AG04449 (cell line): ENCODE measurements around the gene APOM.

Source experiments
- CTCF ChIA-PET: fragments of 350-600 bp; formaldehyde crosslinking; extraction: SDS; loops from one replicate; lab custom pipeline; 2021; ENCODE audit warnings: antibody characterized with exemption; lab: Yijun Ruan, JAX
- POLR2A ChIA-PET: fragments of 400-600, 350-600 bp; formaldehyde crosslinking; extraction: SDS; loops from one replicate; lab custom pipeline; 2020; ENCODE audit warnings: antibody characterized with exemption, inconsistent platforms; lab: Yijun Ruan, JAX
- DNase-seq: peaks from one replicate; pipeline ENCODE4 v3.0.0-alpha.2; 2010; ENCODE audit warnings: low read depth, low spot score
- H3K4me3 ChIP-seq: 2 replicates; pipeline ENCODE4 v1.5.1; 2011; ENCODE audit warnings: low read depth, mild to moderate bottlenecking, control low read depth, low read length
- CTCF ChIP-seq: IDR thresholded peaks from one replicate; pipeline ENCODE4 v1.5.1; 2011; ENCODE audit warnings: mild to moderate bottlenecking, moderate library complexity, low read length, control low read depth, inconsistent platforms; ENCODE audit not compliant: insufficient read depth; ENCODE audit errors: missing control alignments

The APOM gene

GRCh38 chr6:31633447-31633846 is 22.2 kb upstream of the APOM start:
- POLR2A ChIA-PET: no interaction called here
- CTCF ChIA-PET: interaction anchor here (0.7 to 2.0 kb wide), 5 partner anchors 10 to 35 kb away, joined by 3 to 5 read pairs (median 3); no protein-coding TSS in a partner anchor
- DNase-seq: no peak
- TF ChIP-seq CTCF: no peak
- H3K4me3 ChIP-seq: no peak overlapping the region

GRCh38 chr6:31634131-31634530 is 21.6 kb upstream of the APOM start:
- TF ChIP-seq CTCF: no peak
- DNase-seq: no peak
- H3K4me3 ChIP-seq: no peak overlapping the region
- ChIA-PET POLR2A (interaction anchor here (0.6 to 1.2 kb wide), 3 partner anchors 12 to 1741 kb away, joined by 3 to 6 read pairs (median 4); no protein-coding TSS in a partner anchor), CTCF (interaction anchor here (0.7 to 2.0 kb wide), 4 partner anchors 10 to 36 kb away, joined by 3 to 5 read pairs (median 4); no protein-coding TSS in a partner anchor)

GRCh38 chr6:31634969-31635575 is 20.6 kb upstream of the APOM start:
- no peak overlapping the region for H3K4me3 ChIP-seq
- no peak for DNase-seq
- CTCF ChIA-PET: interaction anchor here (0.9 to 2.6 kb wide), 4 partner anchors 9 to 37 kb away, joined by 3 to 11 read pairs (median 4); no protein-coding TSS in a partner anchor
- POLR2A ChIA-PET: interaction anchor here (0.7 to 1.4 kb wide), 5 partner anchors 9 to 97 kb away, joined by 3 to 6 read pairs (median 3); partner anchors contain the start of gene BAG6
- no peak for TF ChIP-seq CTCF

- no peak for DNase-seq
- H3K4me3 ChIP-seq: no peak overlapping the region
- TF ChIP-seq CTCF: no peak
- ChIA-PET POLR2A (interaction anchor here (0.6 to 3.1 kb wide), 4 partner anchors 15 to 27 kb away, joined by 3 to 16 read pairs (median 6); partner anchors contain the start of genes BAG6 and PRRC2A), CTCF (interaction anchor here (2.6 kb wide), 1 partner anchor 11 kb away, joined by 11 read pairs; no protein-coding TSS in a partner anchor)
Observed at GRCh38 chr6:31636698-31637596, 18.7 kb upstream of the APOM start.

GRCh38 chr6:31639043-31639442 is 16.7 kb upstream of the APOM start:
- no peak for DNase-seq
- ChIA-PET CTCF (interaction anchor here (1.3 to 1.9 kb wide), 2 partner anchors 11 to 59 kb away, joined by 3 to 5 read pairs; no protein-coding TSS in a partner anchor), POLR2A (interaction anchor here (0.8 to 3.2 kb wide), 6 partner anchors 12 to 92 kb away, joined by 3 to 16 read pairs (median 7); partner anchors contain the start of genes BAG6, C6orf47, NFKBIL1 and PRRC2A)
- no peak for TF ChIP-seq CTCF
- H3K4me3 ChIP-seq: no peak overlapping the region
